ENCODE measurements around the gene NFATC1.

DNA sequence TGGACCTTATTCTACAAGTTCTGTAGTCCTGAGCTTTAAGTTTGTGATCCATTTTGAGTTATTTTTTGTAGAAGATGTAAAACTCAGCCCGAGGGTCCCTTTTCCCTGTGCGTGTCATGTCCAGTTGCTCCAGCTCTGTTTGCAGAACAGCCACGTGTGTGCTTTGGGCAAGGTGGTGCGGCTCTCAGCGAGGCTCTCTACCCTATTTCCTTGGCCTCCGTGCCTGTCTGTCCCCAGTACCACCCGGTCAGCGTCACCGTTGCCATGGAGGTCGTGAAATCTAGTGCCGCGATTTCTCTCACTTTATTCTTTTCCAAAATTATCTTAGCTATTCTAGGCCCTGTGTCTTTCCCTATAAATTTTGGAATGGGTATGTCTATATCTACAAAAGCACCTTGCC is 142.9 kb downstream of the NFATC1 start:
- TF ChIP-seq YY1 (IDR thresholded peaks at IDR 0.05; ENCODE audit: insufficient read depth, insufficient read length) (no peak), SUZ12 (IDR thresholded peaks at IDR 0.05; ENCODE audit: extremely low read depth, insufficient read depth, insufficient read length) (no peak), ZNF274 (IDR thresholded peaks at IDR 0.05; ENCODE audit: low read depth, low read length) (no peak)

All from NT2/D1 (cell line).